ENCODE measurements around the gene B4GALNT1.
"Not testable (repeated sequence)": the region's sequence is repeated elsewhere in the genome, so short reads cannot be mapped to it uniquely, and the experiment has no call there.

The B4GALNT1 gene

GRCh38 chr12:57632958-57633840 lies at the start of gene B4GALNT1:
Gene B4GALNT1 (minus strand): TSS chr12:57633201. CDS start chr12:57632132, 1,069 bp downstream.
- DNase-seq: peak; percentile 90

- no peak for DNase-seq
These were observed 46.7 kb upstream of the B4GALNT1 start for GRCh38 chr12:57679697-57680096.

- not testable (repeated sequence) for DNase-seq
These were observed 44.9 kb upstream of the B4GALNT1 start for GRCh38 chr12:57677947-57678346.

GRCh38 chr12:57674691-57675090 lies 41.7 kb upstream of the B4GALNT1 start:
- no peak for DNase-seq

GRCh38 chr12:57672801-57673200 lies 39.8 kb upstream of the B4GALNT1 start:
- no peak for DNase-seq

- not testable (repeated sequence) for DNase-seq
These were observed 38.8 kb upstream of the B4GALNT1 start for GRCh38 chr12:57671811-57672210.

GRCh38 chr12:57669691-57670090 lies 36.7 kb upstream of the B4GALNT1 start:
- not testable (repeated sequence) for DNase-seq

GRCh38 chr12:57666897-57667296 lies 33.9 kb upstream of the B4GALNT1 start:
- no peak for DNase-seq

- not testable (repeated sequence) for DNase-seq
These were observed 32.2 kb upstream of the B4GALNT1 start for GRCh38 chr12:57665066-57665820.

GRCh38 chr12:57661376-57661775 lies 28.4 kb upstream of the B4GALNT1 start:
- no peak for DNase-seq

- no peak for DNase-seq
These were observed 25.9 kb upstream of the B4GALNT1 start for GRCh38 chr12:57658890-57659289.

- peak; percentile 21 for DNase-seq
These were observed 24.7 kb upstream of the B4GALNT1 start for GRCh38 chr12:57657744-57658143.

- peak; percentile 28 for DNase-seq
These were observed 23.4 kb upstream of the B4GALNT1 start for GRCh38 chr12:57656408-57656807.

GRCh38 chr12:57655541-57656240 lies 22.7 kb upstream of the B4GALNT1 start:
- no peak for DNase-seq

GRCh38 chr12:57654042-57654441 lies 21.0 kb upstream of the B4GALNT1 start:
- DNase-seq: no peak

GRCh38 chr12:57646659-57647049 lies 13.7 kb upstream of the B4GALNT1 start:
- not testable (repeated sequence) for DNase-seq

- peak; percentile 73 for DNase-seq
These were observed 13.1 kb upstream of the B4GALNT1 start for GRCh38 chr12:57645990-57646658.

GRCh38 chr12:57641699-57642442 lies 8.9 kb upstream of the B4GALNT1 start:
- DNase-seq: peak; percentile 30

- DNase-seq: no peak
These were observed 7.4 kb upstream of the B4GALNT1 start for GRCh38 chr12:57640175-57641042.

GRCh38 chr12:57638096-57638495 lies 5.1 kb upstream of the B4GALNT1 start:
- DNase-seq: no peak

GRCh38 chr12:57637364-57637763 lies 4.4 kb upstream of the B4GALNT1 start:
- peak; percentile 38 for DNase-seq
